GM21423 (cell line): ENCODE measurements around the gene CYP26B1.

Experiments used
- ATAC-seq: cut with Tn5 transposase; IDR thresholded peaks from one replicate; pipeline ENCODE4 v1.9.1; 2021; ENCODE audit warnings: mild to moderate bottlenecking, moderate library complexity; ENCODE audit not compliant: unreplicated experiment

Gene CYP26B1, protein sequence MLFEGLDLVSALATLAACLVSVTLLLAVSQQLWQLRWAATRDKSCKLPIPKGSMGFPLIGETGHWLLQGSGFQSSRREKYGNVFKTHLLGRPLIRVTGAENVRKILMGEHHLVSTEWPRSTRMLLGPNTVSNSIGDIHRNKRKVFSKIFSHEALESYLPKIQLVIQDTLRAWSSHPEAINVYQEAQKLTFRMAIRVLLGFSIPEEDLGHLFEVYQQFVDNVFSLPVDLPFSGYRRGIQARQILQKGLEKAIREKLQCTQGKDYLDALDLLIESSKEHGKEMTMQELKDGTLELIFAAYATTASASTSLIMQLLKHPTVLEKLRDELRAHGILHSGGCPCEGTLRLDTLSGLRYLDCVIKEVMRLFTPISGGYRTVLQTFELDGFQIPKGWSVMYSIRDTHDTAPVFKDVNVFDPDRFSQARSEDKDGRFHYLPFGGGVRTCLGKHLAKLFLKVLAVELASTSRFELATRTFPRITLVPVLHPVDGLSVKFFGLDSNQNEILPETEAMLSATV

DNA sequence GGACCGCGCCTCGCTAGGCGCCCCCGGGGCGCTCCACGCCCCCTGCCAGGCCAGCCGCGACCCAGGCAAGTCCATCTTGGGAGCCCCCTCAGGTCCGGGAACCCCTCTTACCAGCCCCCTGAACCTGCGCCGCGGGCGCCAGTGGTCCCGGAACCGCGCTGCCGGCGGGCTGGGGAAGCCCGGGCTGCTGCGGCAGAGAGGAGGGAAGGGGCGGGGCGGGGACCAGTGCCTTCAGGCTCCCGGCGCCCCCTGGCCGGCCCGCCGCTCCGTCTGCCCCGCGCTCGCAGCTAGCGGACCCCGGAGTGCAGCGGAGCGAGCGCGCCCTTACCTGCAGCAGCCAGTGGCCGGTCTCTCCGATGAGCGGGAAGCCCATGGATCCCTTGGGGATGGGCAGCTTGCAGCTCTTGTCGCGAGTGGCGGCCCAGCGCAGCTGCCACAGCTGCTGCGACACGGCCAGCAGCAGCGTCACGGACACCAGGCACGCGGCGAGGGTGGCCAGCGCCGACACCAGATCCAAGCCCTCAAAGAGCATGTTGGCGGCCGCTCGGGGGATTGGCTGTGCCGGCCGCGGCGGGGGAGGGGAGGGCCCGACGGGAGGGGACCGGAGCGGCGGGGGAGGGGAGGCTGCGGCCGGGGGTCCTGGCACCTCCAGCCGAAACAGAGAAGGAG, at the start of gene CYP26B1:
Gene CYP26B1 (minus strand): TSS at position 560 of the 669 bp plus-strand sequence. CDS start 28 bp downstream, at position 532.
- no peak for ATAC-seq

DNA sequence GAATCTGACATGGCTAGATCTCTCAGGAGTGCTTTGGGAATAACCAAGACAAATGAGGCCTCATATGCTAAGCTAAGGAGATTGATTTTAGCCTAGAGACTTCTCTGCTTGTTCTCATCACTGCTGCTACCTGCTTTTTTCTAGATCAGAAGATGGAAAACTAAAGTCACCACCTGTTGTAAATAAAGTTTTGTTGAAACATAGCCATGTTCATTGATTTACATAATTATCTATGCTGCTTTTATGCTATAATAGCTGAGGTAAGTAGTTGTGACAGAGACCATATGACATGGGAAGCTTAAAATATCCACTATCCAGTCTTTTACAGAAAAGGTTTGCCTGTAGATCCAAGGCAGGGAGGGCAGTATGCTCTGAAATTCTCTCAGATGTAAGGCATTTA, 46.1 kb upstream of the CYP26B1 start:
- no peak for ATAC-seq

DNA sequence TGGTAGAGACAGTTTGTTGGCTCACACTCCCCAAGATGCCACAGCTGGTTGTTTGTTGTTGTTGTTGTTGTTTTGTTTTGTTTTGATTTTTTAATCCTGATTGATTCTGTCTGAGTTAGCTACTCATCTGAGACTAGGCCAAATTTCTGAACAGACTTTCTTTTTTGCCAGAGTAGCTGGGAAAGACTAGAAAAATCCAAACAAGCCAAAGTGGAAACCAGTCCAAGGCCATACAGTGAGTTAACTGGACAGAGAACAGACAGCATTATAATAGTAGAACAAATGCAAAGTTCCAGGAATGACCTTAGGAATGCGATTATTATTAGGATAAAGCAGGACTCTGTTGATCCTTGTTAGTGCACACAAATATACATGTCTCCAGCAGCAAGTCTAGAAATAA, 43.8 kb upstream of the CYP26B1 start:
- ATAC-seq, result no peak

DNA sequence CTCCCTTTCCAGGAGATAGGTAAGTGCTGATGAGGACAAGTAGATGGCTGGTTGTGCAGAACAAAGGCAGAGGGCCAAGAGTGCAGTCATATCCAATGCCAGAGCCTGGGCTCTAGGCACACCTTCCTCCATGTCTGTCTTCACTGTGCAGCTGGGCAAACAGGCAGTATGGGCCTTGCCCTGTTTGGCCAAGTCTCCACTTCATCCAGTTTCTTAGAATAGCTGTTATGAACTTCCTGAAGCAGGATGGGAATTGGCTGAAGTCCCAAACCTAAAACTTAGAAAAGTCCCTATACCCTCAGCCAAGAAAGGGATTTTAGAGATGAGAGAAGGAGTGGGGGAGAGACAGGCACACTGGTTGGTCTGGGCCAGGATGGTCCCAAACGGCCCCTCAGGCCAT, 37.5 kb upstream of the CYP26B1 start:
- no peak for ATAC-seq

DNA sequence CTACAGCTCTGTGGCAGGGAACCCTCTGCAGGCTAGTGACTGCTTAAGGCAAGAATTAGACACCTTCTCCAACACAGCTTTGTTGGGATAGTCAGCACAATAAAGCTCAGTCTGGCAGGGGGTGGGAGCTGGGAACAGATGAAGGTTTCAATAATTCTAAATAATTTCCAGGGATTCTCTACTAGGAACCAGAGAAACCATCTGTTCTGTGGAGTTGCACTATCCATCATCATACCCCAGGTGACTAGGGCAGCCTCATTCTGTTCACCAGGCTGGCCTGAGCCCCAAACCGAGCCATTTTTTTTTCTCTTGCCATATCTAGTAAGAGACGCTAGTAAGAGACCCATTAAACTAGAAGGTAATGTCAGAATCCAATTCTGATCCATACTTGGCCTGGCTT, 35.8 kb upstream of the CYP26B1 start:
- ATAC-seq, result no peak

DNA sequence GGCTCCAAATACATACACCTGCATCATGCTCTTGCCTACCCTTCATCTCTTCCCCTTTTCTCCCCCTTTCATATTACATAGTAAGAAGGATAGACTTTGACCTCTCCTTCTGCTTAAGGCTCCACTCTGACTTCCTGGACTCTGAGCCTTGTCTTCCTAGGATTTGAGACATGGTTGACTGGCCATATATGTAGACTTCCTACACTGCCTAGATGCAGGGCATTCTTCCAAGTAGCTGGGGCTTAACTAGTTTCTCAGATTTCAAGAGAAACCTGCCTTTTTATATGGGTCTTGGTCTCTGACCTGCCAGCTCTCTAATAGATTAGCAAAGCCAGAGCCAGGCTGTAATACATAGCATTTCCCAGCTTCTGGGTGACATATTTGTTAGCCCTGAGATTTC, 35.4 kb upstream of the CYP26B1 start:
- ATAC-seq, result no peak

DNA sequence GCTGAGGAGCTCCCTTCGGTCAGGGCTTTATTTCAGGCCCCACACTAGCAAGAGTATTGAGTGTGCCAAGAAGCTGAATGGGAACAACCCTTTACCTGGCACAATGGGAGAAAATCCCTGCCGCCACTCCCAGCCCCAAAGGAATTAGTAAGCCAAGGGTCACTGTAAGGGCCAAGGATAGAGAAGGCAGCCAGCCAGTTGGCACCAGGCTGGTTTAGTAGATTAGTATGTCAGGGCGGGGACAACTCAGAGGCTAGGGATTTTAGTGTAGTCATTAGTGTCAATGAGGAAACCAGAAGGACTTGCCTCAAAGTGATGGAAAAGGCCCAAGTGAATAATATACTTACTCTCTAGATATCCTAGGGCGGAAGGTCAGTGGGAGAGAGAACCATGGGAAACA, 34.9 kb upstream of the CYP26B1 start:
- no peak for ATAC-seq

DNA sequence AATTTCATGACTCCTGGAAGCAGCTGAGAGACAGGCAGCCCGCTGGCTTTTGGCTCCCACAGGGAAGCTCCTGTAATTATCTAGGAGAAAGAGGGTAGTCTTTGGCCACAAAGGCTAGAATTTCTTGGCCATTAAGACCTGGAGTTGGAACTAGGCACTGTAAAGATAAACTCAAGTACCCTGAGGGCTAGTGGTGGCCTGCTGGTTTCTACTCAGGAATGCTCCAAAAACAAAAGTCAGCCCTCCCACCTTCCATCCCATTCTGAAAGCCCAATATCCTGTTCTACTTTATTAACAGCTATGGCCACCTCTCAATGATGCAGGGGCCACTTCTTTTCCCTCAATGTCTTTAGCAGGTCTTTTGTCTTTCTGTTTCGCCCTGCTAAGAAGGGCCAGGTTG, 34.0 kb upstream of the CYP26B1 start:
- ATAC-seq, result no peak

DNA sequence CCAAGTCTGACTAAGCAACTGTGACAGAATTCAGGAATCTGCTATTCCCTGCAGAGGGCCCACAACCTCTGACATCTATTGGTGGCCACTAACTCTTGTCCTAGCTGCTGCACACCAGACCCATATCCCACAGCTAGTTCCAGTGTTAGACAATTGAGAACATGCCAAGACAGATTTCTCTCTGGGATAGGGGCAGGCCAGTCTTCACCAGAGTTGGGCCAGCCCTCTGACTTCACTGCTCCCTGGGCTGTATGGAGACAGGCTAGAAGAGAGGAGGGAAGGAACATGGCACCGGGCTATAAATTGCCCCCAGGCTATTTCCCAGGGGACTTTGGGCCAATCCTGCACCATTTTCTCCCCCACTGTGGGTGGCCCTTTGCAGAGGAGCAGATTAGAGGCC, 32.7 kb upstream of the CYP26B1 start:
- ATAC-seq, result no peak

DNA sequence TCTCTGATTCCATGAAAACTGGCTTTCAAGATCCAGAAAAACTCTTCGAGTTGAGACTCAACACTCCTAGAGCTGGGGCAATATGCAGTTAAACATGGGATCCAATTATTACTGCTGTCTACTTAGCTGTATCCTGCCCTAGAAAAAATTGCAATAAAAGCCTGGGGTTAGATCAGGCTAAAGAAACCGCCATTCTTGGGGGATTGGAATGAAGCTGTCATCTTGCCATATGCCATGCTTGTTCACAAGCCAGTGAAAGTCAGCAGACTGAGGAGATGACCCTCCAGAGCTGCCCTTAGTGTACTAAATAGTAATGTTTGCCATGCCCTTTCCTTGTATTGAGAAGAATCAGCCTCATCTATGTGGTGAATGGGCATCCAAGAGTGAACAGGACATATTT, 30.9 kb upstream of the CYP26B1 start:
- ATAC-seq, result no peak

DNA sequence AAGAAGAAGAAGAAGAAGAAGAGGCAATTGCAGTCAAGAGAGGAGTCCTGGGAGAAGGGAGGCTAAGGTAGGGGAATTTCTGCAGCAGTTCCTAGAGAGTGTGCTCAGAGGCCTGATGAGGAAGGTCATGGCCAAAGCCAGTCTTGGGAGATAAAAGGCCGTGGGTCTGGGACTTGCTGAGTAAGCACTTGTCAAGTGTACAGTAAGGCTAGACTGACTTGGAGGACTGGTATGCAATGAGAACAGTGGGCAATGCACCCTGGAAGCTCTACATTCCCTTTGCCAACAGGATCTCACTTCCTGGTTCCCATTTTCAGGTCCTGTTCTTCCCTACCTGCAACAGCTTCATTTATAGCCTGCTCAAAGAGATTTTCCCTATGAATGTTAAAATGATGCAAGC, 28.6 kb upstream of the CYP26B1 start:
- no peak for ATAC-seq

DNA sequence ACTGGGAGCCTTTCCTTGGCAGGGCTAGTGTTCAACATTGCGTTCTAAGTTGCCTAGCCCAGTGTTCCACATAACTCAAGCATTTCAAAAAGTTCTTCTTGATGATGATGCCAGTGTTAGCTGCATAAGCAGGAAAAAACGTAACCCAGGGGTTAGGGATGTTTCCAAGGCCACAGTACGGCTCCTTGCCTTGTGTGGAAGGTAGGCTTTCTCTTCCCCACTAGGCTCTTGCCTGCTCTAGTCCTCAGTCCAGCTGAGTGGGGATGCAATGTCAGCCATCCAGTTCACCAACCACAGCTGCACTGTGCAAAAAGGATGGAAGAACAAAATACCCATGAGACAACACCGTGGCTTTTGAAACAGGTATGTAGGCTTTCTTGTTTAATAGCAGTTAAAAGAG, 28.0 kb upstream of the CYP26B1 start:
- no peak for ATAC-seq

DNA sequence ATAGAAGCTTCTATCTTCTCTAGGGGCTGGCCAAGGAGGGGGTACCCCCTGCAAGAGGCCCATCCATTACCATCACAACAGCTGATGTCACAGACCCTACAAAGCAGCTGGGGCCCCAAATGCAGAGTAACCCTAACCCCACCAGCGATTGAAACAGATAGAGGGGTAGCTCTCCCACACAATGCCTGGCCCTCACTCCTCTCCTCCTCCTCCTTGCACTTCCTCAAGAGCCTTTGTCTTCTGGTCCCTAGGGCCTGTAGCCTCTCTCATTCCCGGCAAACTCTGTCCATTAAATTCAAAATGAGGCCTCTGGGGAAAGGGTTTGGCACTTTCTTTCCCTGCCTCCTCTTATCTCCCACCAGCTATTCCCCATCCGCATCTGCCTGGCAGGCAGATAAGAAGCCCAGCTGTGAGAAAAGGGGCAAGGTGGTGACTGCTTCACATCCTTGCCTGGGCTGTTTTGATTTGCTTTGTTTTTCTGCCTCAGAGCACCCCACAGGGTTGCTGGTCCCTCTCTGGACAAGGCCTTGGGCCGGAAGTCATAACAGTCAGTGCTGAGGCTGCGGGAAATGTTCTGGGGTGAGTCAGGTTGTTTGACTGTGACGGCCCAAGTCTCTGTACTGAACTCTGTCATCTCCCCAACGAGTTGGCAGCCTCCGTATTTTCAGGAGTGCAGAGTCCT, 26.1 kb upstream of the CYP26B1 start:
- no peak for ATAC-seq

DNA sequence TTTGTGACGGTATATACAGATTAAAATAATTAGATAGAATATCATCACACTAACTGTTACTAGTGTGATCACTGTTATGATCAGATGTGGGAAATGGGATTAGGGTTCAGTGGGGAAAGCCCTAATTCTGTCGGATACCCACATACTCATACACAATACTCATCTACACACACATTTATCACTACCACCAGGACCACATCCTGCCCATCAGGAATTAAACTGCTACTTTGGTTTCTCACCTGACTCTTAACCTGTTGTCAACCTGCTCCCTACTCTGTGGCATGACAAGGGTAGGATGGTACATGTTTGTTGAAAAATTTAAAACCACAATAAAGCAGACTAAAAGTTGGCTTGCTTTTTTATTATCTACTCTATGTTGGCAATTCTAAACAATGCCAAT, 24.8 kb upstream of the CYP26B1 start:
- no peak for ATAC-seq

DNA sequence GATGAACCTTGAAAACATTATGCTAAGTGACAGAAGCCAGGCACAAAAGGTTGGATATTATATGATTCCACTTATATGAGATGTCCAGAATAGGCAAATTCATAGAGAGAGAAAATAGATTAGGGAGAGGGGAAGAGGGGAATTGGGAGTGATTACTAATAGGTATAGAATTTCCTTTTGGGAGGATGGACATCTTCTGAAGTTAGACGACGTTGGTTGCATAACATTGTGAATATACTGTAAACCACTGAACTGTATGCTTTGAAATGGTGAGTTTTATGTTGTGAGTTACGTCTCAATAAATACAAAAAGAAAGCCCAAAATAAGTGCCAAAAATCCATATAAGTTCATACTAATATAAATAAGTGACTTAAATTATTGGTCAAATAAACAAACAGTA, 18.6 kb upstream of the CYP26B1 start:
- no peak for ATAC-seq

DNA sequence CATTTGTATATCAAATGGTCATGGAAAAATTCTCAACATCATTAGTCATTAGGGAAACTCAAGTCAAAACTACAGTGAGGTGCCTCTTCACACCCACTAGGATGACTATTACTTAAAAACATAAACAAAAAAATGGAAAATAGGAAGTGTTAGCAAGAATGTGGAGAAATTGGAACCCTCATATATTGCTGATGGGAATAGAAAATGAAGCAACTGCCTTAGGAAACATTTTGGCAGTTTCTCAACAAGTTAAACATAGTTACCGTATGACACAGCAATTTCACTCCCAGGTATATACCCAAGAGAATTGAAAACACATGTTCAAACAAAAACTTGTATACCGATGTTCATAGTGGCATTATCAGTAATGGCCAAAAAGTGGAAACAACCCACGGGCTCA, 18.1 kb upstream of the CYP26B1 start:
- no peak for ATAC-seq

DNA sequence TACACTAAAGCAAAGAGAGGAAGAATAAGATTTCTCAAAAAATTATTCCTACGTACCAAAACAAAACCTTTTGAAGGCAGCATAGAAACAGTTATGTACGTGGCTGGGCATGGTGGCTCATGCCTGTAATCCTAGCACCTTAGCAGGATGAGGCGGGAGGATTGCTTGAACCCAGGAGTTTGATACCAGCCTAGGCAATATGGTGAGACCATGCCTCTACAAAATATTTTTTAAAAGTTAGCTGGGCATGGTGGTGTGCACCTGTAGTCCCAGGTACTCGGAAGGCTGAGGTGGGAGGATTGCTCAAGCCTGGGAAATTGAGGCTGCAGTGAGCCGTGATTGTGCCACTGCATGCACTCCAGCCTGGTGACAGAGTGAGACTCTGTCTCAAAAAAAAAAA, 14.9 kb upstream of the CYP26B1 start:
- no peak for ATAC-seq

DNA sequence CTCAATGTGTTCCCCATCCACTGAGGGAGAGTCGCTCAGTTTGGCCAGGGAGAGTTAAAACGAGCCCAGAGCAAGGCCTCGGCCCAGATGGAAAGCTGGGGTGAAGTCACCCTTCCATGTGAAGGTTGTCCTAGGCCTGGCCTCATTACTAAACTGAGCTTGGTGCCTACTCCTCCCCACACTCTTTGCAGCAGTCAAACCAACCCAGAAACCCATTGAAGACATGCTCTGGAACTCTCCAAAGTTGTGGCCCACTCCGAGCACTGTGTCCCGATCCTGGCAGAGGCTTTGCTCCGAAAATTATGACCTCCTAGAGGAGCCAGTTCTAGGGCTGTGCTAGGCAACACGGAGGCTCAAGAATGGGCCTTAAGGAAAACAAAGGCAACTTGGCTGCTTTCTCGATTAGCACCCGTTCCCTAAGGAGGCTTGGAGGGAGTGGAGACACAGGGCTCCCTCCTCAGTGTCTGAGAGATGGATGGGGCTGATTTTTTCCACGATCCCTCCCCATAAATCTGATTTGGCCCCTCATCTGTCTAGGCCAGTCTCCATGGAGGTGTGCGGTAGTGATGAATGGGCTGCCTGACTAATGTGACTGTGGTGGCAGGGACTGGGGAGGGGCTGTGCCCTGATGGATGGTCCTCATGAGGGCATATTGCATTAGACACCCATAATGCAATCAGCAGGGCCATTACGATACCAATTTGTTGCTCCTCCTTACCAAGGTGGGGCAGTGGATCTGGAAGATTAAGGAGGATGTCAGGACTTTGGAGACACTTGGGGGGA, 11.7 kb upstream of the CYP26B1 start:
- ATAC-seq, result no peak

DNA sequence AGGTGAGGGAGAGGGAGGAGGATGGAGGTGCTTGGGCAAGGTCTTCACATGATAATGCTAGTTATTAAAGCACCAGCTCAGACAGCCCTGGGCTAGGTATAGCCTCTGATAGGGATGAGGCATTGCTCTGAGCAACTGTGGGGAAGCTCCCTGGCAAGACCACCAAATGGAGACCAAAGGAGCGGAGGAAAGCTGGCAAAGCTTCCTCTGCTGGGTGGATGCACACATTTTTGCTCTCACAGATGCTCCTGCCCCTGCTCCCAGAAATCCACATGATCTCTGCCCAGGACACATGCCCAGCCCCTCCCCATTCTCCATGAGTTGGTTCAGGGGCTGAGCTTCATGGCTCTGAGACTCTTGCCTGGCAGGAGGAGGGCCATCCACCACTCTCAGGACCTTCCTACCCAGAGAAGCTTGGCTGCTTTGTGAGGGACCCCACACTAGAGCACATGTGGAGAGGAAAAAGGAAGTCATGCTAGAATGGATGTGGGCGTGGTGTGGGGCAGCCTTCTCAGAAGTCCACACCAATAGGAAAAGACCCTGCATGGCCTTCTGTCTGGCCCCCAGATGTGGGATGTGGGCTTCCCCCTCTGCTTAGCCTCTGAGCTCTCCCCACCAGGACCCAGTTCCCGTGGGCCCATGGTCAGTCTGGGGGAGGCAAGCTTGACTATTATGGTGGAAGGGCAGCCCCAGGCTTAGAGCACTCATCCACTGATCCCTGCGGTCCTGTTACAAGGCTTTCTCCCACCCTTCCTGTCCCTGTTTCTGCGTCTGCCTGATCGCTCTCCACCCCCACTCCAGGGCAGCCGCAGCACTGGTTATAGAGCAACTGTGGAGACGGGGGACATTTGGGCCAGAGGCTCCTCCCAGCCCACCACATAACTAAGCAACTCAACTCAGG, 10.5 kb upstream of the CYP26B1 start:
- no peak for ATAC-seq

DNA sequence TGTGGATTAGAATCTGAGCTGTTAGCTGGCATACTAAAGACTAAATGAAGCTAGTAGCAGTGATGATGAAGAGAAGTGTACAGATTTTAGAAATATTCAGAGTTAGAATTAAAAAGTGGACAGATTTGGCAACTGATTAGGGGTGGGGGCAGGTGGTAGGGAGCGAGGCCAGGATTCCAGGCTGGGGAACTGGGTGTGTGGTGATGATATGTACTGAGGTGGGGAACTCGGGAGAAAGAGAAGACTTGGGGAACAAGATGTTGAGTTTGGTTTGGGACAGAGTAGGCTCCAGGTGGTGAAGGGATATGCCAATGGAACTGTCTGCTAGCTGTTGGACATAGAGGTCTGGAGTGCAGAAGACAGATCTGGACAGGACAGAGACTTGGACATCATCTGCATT, 9.2 kb upstream of the CYP26B1 start:
- ATAC-seq, result no peak
